Peyer's patch (tissue), 4 donors: ENCODE measurements around the gene P4HB. TPM values are rescaled to one million over a fixed set of nuclear protein-coding genes. Genes with fewer than 3 reads are reported as not detected.
A peak's percentile ranks its signal among the peaks of the same experiment; 100 is the strongest.

Source experiments
- DNase-seq, 3 donors: peaks; one replicate each; pipeline ENCODE4 v3.0.0-alpha.2; 2017 to 2019
- H3K27ac ChIP-seq, 4 donors: fragments of 200-600 bp; sonication (generic); one replicate each; pipeline ENCODE4 v1.5.1; 2016 to 2019
- H3K27me3 ChIP-seq, 2 donors: fragments of 200-600 bp; sonication (generic); one replicate each; pipeline ENCODE4 v1.5.1; 2019
- H3K36me3 ChIP-seq, 3 donors: fragments of 200-600 bp; sonication (generic); one replicate each; pipeline ENCODE4 v1.5.1; 2016 to 2019
- H3K4me1 ChIP-seq, 4 donors: fragments of 200-600 bp; sonication (generic); one replicate each; pipeline ENCODE4 v1.5.1; 2016 to 2019
- H3K4me3 ChIP-seq, 4 donors: fragments of 200-600 bp; sonication (generic); 1 replicate in 3 of 4; 2 replicates in 1 of 4; pipeline ENCODE4 v1.5.1; 2016 to 2019; ENCODE audit warnings: mild to moderate bottlenecking in 1 of 4
- H3K9me3 ChIP-seq, 4 donors: fragments of 200-600 bp; sonication (generic); one replicate each; pipeline ENCODE4 v1.5.1; 2016 to 2019; ENCODE audit warnings: mild to moderate bottlenecking in 1 of 4
- CTCF ChIP-seq, 6 experiments: fragments of 450-650 bp in 4 of 6; fragments of 200-600 bp in 2 of 6; sonication (generic) in 1 of 6; IDR thresholded peaks; one replicate each; pipeline ENCODE4 v1.5.1; 2017 to 2019; ENCODE audit warnings: antibody characterized with exemption in 6 of 6, mild to moderate bottlenecking in 3 of 6, moderate library complexity in 1 of 6
- POLR2A ChIP-seq, 2 donors: fragments of 450-650 bp; IDR thresholded peaks; one replicate each; pipeline ENCODE4 v1.5.1; 2017; ENCODE audit warnings: antibody characterized with exemption in 2 of 2, mild to moderate bottlenecking in 2 of 2, moderate library complexity in 2 of 2
- total RNA-seq, 4 donors: library from RNA; depleted of rRNA; stranded (reverse); fragments of >200 nt; gene quantifications; one replicate each; pipeline ENCODE4 v1.1.0, GENCODE V29; 2016

P4HB gene
- total RNA-seq, 4 donors from 2014 or later, result 326 to 1,290 (median 1,196) TPM

GRCh38 chr17:81902653-81903414 is 42.5 kb upstream of the P4HB start:
- no peaks in the 10 kb centered on the region for H3K27me3 ChIP-seq
- H3K4me3 ChIP-seq, result peak overlapping the region in 3 of 4 donors; percentile 40 to 43 (median 41)
- peaks cover 0 to 63% (median 0%) of the 10 kb centered on the region in 3 donors for H3K36me3 ChIP-seq
- TF ChIP-seq CTCF (IDR thresholded peaks at IDR 0.05), result no peak
- TF ChIP-seq POLR2A (IDR thresholded peaks at IDR 0.05), result no peak
- H3K27ac ChIP-seq, result peak overlapping the region in 1 of 4 donors; percentile 25
- DNase-seq, result no peak
- H3K9me3 ChIP-seq, result no peaks in the 10 kb centered on the region
- H3K4me1 ChIP-seq, result peaks cover 0 to 17% (median 7%) of the 10 kb centered on the region in 4 donors

- Histone ChIP-seq H3K9me3 (no peaks in the 10 kb centered on the region), H3K36me3 (peaks cover 0 to 63% (median 0%) of the 10 kb centered on the region in 3 donors), H3K4me1 (peaks cover 0 to 17% (median 7%) of the 10 kb centered on the region in 4 donors), H3K27me3 (no peaks in the 10 kb centered on the region), H3K27ac (peak within 1 kb of the TSS in 1 of 4 donors; percentile 25), H3K4me3 (peak within 1 kb of the TSS; percentile 3 to 43 (median 40))
- TF ChIP-seq CTCF (IDR thresholded peaks at IDR 0.05) (no peak), POLR2A (IDR thresholded peaks at IDR 0.05) (no peak)
- peak in 1 of 3 donors; percentile 68 for DNase-seq
Measured at GRCh38 chr17:81902023-81902652, 41.8 kb upstream of the P4HB start, which contains the start of gene NPB. NPB (plus strand) TSS chr17:81902238; CDS start chr17:81902278, 40 bp downstream.

GRCh38 chr17:81901167-81902022 is 41.1 kb upstream of the P4HB start:
- Histone ChIP-seq H3K27ac (no peak overlapping the region), H3K9me3 (no peaks in the 10 kb centered on the region), H3K36me3 (peaks cover 0 to 62% (median 0%) of the 10 kb centered on the region in 3 donors), H3K4me3 (peak overlapping the region in 3 of 4 donors; percentile 40 to 43 (median 41)), H3K27me3 (no peaks in the 10 kb centered on the region), H3K4me1 (peaks cover 0 to 17% (median 7%) of the 10 kb centered on the region in 4 donors)
- DNase-seq, result peak in 1 of 3 donors; percentile 49
- TF ChIP-seq POLR2A (IDR thresholded peaks at IDR 0.05) (no peak), CTCF (IDR thresholded peaks at IDR 0.05) (no peak)

- no peak for DNase-seq
- peaks cover 0 to 17% (median 7%) of the 10 kb centered on the region in 4 donors for H3K4me1 ChIP-seq
- no peak overlapping the region for H3K27ac ChIP-seq
- no peaks in the 10 kb centered on the region for H3K9me3 ChIP-seq
- TF ChIP-seq CTCF (IDR thresholded peaks at IDR 0.05), result no peak
- no peak for TF ChIP-seq POLR2A (IDR thresholded peaks at IDR 0.05)
- H3K27me3 ChIP-seq, result no peaks in the 10 kb centered on the region
- H3K36me3 ChIP-seq, result peaks cover 0 to 62% (median 0%) of the 10 kb centered on the region in 3 donors
- H3K4me3 ChIP-seq, result no peak overlapping the region
Measured at GRCh38 chr17:81900181-81900820, 40.0 kb upstream of the P4HB start.
